Suprapubic skin (tissue), 4 donors: ENCODE measurements around the gene EXOC3L4. TPM values are rescaled to one million over a fixed set of nuclear protein-coding genes. Genes with fewer than 3 reads are reported as not detected.

Experiments
- DNase-seq, 2 donors: peaks; one replicate each; pipeline ENCODE4 v3.0.0-alpha.2; 2019; ENCODE audit warnings: low spot score in 2 of 2
- H3K27ac ChIP-seq: fragments of 200-600 bp; sonication (generic); one replicate; pipeline ENCODE4 v1.5.1; 2019
- H3K27me3 ChIP-seq: fragments of 200-600 bp; sonication (generic); one replicate; pipeline ENCODE4 v1.5.1; 2019
- H3K36me3 ChIP-seq: fragments of 200-600 bp; sonication (generic); one replicate; pipeline ENCODE4 v1.5.1; 2019
- H3K4me1 ChIP-seq: fragments of 200-600 bp; sonication (generic); one replicate; pipeline ENCODE4 v1.5.1; 2019
- H3K4me3 ChIP-seq: fragments of 200-600 bp; sonication (generic); one replicate; pipeline ENCODE4 v1.5.1; 2019; ENCODE audit warnings: mild to moderate bottlenecking
- H3K9me3 ChIP-seq: fragments of 200-600 bp; sonication (generic); one replicate; pipeline ENCODE4 v1.5.1; 2019
- EP300 ChIP-seq: sonication (generic); formaldehyde crosslinking; IDR thresholded peaks from one replicate; pipeline ENCODE4 v1.6.1; 2017; ENCODE audit warnings: antibody characterized with exemption
- POLR2A ChIP-seq, 2 donors: fragments of 450-650 bp; IDR thresholded peaks; one replicate each; pipeline ENCODE4 v1.6.1; 2017; ENCODE audit warnings: antibody characterized with exemption in 2 of 2, mild to moderate bottlenecking in 2 of 2, moderate library complexity in 2 of 2
- POLR2AphosphoS5 ChIP-seq, 3 donors: sonication (generic); formaldehyde crosslinking; IDR thresholded peaks; one replicate each; pipeline ENCODE4 v1.6.1; 2017; ENCODE audit warnings: antibody characterized with exemption in 3 of 3
- WGBS: methylation state at CpG from one replicate; pipeline ENCODE4 v1.1.5; 2018; 5-methylcytosine and 5-hydroxymethylcytosine counted together
- total RNA-seq, 4 donors: library from RNA; depleted of rRNA; stranded (reverse); fragments of >200 nt; gene quantifications; one replicate each; pipeline ENCODE4 v1.1.0, GENCODE V29; 2016
- TF ChIP-seq, protein P1 (sequence below), 2 donors: fragments of 200-600 bp in 1 of 2; fragments of 450-650 bp in 1 of 2; sonication (generic) in 1 of 2; IDR thresholded peaks; one replicate each; pipeline ENCODE4 v1.5.1; 2016 to 2019; ENCODE audit warnings: antibody characterized with exemption in 2 of 2, mild to moderate bottlenecking in 1 of 2, moderate library complexity in 1 of 2

Gene EXOC3L4
- total RNA-seq, 4 donors from 2014 or later, result 1.5 TPM; not detected in 3

DNA sequence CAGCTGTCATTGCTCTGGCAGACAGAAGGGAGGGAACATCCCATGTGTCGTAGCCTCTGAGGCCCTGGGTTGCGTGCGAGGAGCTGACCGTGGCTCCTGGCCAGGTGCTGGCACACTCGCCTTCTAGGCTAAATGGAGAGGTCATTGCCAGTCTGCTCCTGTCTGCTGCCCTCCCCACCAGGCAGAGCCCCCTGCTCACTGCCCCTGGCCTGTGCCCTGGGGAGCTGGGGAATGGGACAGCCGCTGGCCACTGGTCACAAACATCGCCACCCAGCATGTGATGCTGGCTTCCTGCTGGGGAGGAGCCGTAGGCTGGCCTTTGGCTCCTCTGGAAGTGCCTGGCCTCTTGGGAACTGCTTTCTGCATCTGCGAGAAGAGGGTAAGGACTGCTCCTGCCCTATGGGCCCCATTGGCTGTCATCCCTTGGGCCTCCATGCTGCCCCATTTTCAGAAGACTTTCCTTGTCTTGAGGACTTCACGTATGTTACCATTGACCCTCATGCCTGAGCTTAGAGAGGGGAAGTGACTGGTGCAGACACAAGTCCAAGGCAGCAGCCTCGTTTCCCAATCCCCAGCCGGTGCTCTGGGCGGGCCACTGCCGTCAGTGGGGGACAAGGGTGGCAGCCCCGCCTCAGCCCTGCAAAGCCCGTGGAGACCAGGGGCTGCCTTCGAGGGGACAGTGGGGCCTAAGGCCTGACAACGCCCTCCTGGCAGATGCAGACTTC lies 26.8 kb downstream of the EXOC3L4 start:
- WGBS, result 34% methylated on average over 10 of the region's 18 CpGs
- Histone ChIP-seq H3K9me3 (no peaks in the 10 kb centered on the region), H3K36me3 (no peaks in the 10 kb centered on the region), H3K4me1 (peaks cover 80% of the 10 kb centered on the region), H3K27ac (peak overlapping the region; percentile 95), H3K4me3 (peak overlapping the region; percentile 76), H3K27me3 (peaks cover 10% of the 10 kb centered on the region)
- no peak for TF ChIP-seq EP300
- peak in 1 of 3 donors; percentile 22 for TF ChIP-seq POLR2AphosphoS5 (IDR thresholded peaks at IDR 0.05)
- peak in 1 of 2 donors; percentile 21 for TF ChIP-seq POLR2A (IDR thresholded peaks at IDR 0.05)
- peak in 1 of 2 donors; percentile 89 for DNase-seq

DNA sequence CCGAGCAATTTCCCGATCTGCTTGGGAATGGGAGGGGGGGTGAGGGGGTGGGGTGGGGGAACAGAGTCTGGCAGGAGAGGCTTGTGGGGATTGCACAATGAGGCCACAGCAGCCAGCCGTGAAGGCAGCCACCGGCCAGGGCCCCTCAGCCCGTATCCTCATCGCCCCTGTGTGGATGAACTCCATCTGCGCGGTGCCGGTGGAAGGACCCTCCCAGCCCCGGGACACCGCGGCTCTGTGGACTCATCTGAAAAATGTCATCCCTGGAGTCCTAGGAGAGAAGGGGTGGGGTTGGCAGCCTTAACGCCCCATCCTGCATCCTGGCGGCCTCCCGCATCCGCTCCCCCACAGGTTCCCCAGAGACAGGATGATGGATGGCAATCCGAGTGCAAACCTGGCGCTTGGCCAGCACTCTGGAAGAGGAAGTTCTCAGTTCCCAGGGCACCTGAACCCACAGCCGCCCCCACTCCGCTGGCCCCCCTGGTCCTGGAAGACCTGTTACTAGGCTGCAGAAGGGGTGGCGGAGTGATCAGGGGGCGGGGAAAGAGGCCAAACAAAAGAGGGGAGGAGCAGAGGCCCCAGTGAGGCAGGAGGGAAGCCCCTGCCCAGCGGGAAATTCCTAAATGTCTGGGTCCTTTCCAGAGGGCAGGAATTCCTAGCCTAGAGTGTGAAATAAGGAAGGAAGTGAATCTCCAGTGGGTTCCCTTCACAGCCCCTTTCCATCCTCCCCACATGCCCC lies 27.5 kb downstream of the EXOC3L4 start:
- TF ChIP-seq, protein P1, sequence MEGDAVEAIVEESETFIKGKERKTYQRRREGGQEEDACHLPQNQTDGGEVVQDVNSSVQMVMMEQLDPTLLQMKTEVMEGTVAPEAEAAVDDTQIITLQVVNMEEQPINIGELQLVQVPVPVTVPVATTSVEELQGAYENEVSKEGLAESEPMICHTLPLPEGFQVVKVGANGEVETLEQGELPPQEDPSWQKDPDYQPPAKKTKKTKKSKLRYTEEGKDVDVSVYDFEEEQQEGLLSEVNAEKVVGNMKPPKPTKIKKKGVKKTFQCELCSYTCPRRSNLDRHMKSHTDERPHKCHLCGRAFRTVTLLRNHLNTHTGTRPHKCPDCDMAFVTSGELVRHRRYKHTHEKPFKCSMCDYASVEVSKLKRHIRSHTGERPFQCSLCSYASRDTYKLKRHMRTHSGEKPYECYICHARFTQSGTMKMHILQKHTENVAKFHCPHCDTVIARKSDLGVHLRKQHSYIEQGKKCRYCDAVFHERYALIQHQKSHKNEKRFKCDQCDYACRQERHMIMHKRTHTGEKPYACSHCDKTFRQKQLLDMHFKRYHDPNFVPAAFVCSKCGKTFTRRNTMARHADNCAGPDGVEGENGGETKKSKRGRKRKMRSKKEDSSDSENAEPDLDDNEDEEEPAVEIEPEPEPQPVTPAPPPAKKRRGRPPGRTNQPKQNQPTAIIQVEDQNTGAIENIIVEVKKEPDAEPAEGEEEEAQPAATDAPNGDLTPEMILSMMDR (IDR thresholded peaks at IDR 0.05), result no peak
- no peak for TF ChIP-seq POLR2AphosphoS5 (IDR thresholded peaks at IDR 0.05)
- TF ChIP-seq POLR2A (IDR thresholded peaks at IDR 0.05), result no peak
- TF ChIP-seq EP300, result no peak
- peak overlapping the region; percentile 76 for H3K4me3 ChIP-seq
- H3K27me3 ChIP-seq, result peaks cover 10% of the 10 kb centered on the region
- no peaks in the 10 kb centered on the region for H3K36me3 ChIP-seq
- 6% methylated on average over 21 of the region's 23 CpGs for WGBS
- H3K27ac ChIP-seq, result peak overlapping the region; percentile 95
- H3K9me3 ChIP-seq, result no peaks in the 10 kb centered on the region
- H3K4me1 ChIP-seq, result peaks cover 86% of the 10 kb centered on the region
- peak; percentile 93 to 95 for DNase-seq

DNA sequence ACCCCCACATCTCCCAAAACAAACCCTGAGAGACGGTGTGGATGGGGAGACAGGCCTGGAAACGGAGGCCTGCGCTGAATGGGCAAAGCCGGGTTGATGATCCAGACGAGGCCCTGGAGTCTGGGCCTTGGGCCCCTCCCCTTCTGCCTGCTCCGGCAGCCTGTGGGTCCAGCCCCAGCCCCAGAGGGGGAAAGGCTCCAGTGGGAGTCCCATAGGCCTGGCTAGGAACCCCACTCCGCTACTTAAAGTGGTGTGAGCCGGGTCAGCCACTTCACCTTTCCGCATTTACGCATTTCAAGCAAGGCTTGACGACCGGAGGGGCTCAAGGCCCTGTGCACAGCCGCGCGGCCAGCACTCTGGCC lies 28.0 kb downstream of the EXOC3L4 start:
- TF ChIP-seq, protein P1 (IDR thresholded peaks at IDR 0.05), result no peak
- TF ChIP-seq POLR2AphosphoS5 (IDR thresholded peaks at IDR 0.05), result no peak
- TF ChIP-seq EP300, result no peak
- no peak for TF ChIP-seq POLR2A (IDR thresholded peaks at IDR 0.05)
- Histone ChIP-seq H3K36me3 (no peaks in the 10 kb centered on the region), H3K27me3 (peaks cover 10% of the 10 kb centered on the region), H3K9me3 (no peaks in the 10 kb centered on the region), H3K4me3 (peak overlapping the region; percentile 76), H3K27ac (peak overlapping the region; percentile 95), H3K4me1 (peaks cover 90% of the 10 kb centered on the region)
- WGBS, result 20% methylated on average over 4 of the region's 15 CpGs
- DNase-seq, result no peak

DNA sequence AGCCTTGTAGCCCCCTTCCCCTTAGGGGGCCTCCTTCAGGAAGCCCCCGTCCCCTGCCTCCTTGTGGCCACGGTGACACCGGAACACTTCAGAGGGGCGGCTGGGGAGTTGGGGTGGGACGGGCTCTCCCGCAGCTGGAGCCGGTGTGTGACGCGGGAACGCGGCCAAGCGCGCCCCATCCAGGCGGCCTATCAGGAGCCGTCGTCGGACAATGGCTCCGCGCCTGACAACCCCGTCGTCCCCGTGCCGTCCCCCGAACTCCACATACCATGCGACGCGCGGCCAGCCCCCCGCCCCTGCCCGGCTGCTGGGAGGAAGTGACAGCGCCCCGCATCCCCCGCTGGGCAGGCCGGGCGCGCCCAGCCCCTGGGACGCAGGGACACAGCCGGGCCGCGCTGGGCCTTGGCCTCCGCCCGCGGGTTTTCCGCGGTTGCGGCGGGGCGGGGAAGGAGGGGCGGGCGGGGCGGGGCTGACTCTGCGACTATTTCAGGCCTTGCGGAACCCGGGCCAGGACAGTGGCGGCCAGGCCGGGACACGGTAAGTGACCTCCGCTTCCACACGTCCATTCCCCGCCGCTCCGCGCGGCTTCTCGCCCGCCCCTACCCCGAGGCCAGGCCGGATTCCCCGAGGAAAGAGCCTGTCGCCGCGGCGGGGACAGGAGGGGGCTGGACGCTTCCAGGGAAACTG lies 28.6 kb downstream of the EXOC3L4 start, which contains the start of gene TNFAIP2:
Gene TNFAIP2 (plus strand): TSS at position 515 of the 687 bp plus-strand sequence. CDS start 2,997 bp downstream, outside the sequence.
- H3K27ac ChIP-seq, result peak within 1 kb of the TSS; percentile 95
- H3K36me3 ChIP-seq, result no peaks in the 10 kb centered on the region
- peak within 1 kb of the TSS; percentile 76 for H3K4me3 ChIP-seq
- WGBS, result 8% methylated on average over 2 of the region's 74 CpGs
- peaks cover 91% of the 10 kb centered on the region for H3K4me1 ChIP-seq
- peaks cover 10% of the 10 kb centered on the region for H3K27me3 ChIP-seq
- TF ChIP-seq POLR2AphosphoS5 (IDR thresholded peaks at IDR 0.05) (peak in 1 of 3 donors; percentile 22), POLR2A (IDR thresholded peaks at IDR 0.05) (peak in 1 of 2 donors; percentile 82), EP300 (no peak)
- TF ChIP-seq, protein P1 (IDR thresholded peaks at IDR 0.05), result no peak
- no peaks in the 10 kb centered on the region for H3K9me3 ChIP-seq
- peak in 1 of 2 donors; percentile 82 for DNase-seq

DNA sequence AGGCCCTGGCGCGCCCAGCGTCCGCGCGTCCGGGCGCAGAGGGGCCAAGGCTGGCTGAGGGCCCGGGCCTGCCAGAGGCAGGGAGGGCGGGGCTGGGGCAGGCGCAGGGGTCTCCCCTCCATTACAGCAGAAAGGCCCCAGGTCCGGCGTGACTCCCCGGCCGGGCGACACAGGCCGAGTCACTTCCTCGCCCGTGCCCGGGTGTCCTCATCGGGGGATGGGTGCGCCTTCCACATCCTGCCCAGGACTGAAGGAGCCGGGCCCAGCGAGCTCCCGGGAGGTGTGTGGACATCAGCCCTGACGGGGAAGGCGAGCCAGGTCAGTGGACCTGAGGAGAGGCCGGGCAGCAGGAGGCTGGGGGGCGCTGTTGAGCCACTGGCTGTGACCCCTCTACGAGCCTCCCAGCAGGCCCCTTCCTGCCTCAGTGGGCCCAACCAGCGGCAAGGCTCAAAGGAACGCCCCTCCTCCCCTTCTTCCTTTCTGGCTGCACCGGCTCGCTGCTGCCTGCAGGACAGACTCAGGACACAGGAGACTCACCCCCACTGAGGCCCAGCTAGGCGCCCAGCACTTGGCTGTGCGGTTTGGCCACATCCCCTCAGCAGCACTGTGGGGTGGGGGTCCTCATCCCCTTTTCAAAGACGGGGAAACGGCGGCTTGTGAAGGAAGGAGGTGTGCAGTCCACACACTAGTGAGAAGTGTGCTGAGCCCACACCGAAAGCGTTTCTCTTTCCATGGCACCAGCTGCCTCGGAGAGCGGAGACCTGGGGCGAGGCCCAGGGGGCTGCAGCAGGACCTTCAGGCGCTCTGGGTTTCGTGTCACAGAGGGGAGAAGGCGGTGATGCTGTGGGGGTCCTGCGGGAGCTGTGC lies 29.3 kb downstream of the EXOC3L4 start:
- H3K4me1 ChIP-seq, result peaks cover 91% of the 10 kb centered on the region
- no peak for TF ChIP-seq POLR2AphosphoS5 (IDR thresholded peaks at IDR 0.05)
- no peak for TF ChIP-seq POLR2A (IDR thresholded peaks at IDR 0.05)
- TF ChIP-seq, protein P1 (IDR thresholded peaks at IDR 0.05), result peak in 1 of 2 donors; percentile 32
- TF ChIP-seq EP300, result no peak
- H3K4me3 ChIP-seq, result peak overlapping the region; percentile 76
- H3K27ac ChIP-seq, result peak overlapping the region; percentile 95
- H3K36me3 ChIP-seq, result no peaks in the 10 kb centered on the region
- no peaks in the 10 kb centered on the region for H3K9me3 ChIP-seq
- peak in 1 of 2 donors; percentile 82 for DNase-seq
- WGBS, result 33% methylated on average over 13 of the region's 48 CpGs
- H3K27me3 ChIP-seq, result peaks cover 10% of the 10 kb centered on the region
